ENCODE results near the gene MSMP. TPM values are rescaled to one million over a fixed set of nuclear protein-coding genes. Genes with fewer than 3 reads are reported as not detected.

MSMP gene
- total RNA-seq, 1 donor from 2014 or later: not detected

DNA sequence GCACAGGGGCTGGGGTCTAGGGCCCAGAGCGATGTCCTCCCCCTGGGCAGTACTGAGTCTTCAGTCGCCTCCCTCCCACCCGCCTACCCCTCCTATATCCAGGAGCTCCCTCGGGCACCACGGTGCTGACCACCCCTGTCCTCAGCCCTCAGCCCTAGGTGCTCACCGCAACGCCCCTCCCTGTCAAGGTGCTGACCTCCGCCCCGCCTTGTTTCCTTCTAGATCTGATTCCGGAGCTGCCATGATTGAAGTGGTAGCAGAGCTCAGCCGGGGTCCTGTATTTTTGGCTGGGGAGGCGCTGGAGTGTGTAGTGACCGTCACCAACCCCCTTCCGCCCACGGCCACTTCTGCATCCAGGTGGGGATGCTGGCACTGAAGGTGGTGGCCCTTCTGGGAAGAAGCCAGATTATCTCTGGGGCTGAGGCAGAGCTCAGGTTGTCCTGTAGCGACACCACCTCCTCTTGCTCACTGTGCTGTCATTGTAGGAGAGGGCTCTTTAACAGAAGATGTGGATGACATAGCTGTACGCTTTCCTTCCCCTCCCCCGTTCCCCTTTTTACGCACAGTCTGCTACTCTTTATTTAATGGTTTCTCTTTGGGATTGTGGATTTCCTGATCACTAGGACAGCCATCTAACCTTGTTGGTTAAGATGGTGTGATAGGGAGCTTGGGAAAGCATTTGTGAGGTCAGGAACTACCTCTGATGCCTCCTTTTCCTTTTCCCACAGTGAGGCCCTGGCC lies 4.4 kb downstream of the MSMP start:
- H3K27ac ChIP-seq: no peak overlapping the region
- H2AFZ ChIP-seq (replicated peaks): peak overlapping the region; percentile 97
- H3K36me3 ChIP-seq: no peaks in the 10 kb centered on the region

DNA sequence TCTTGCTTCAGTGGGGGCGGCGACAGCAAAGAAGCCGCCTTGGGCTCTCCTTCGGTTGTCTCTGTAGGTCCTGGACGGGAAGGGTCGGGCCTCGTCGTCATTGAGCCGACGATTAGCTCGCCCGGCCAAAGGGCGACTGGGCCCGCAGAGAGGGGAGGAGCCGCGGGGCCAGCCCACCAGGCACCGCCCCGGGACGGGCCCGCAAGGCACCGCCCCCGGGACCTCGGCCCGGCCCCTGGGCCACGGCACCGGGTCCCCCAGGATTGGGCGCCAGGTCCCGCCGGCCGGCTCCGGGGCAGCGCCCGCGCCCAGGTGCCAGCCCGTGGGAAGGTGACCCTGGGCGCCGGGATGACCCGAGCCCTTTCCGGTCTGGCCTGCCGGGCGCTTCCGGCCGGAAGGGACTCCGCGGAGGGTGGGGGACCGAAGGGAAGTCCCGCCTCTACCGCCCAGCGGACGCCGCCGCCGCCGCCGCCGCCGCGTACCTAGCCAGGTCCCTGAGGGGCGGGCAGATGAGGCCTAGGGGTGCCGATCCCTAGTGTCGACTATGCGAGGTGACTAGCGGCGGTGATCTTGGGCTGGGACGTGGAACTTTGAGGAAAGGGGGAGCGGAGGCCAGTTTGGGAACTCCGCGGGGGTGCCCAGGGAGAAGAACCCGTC lies 5.1 kb downstream of the MSMP start, which contains the start of the genes GBA2 and RGP1:
Gene GBA2, minus strand, starts transcription at position 371 of the 657 bp plus-strand sequence. CDS start 524 bp downstream, outside the sequence.
Gene RGP1, plus strand, starts transcription at position 430 of the 657 bp plus-strand sequence. CDS start 469 bp downstream, outside the sequence.
- no peaks in the 10 kb centered on the region for H3K9me3 ChIP-seq (ENCODE audit: low read depth)
- peaks cover 21% of the 10 kb centered on the region for H3K4me1 ChIP-seq
- H3K9me3 Mint-ChIP-seq: no peaks in the 10 kb centered on the region
- H3K4me2 ChIP-seq: peak within 1 kb of the TSS; percentile 98
- peak within 1 kb of the TSS; percentile 75 for H3K4me3 ChIP-seq
- peaks cover 3% of the 10 kb centered on the region for H3K27me3 Mint-ChIP-seq (ENCODE audit: insufficient read depth, low read depth)
- peak within 1 kb of the TSS; percentile 97 for H2AFZ ChIP-seq (replicated peaks)
- peaks cover 10% of the 10 kb centered on the region for H3F3A ChIP-seq (ENCODE audit: low read depth)
- H3K9ac ChIP-seq: peak within 1 kb of the TSS; percentile 70
- peaks cover 30% of the 10 kb centered on the region for H3K36me3 Mint-ChIP-seq
- no peaks in the 10 kb centered on the region for H3K27me3 ChIP-seq
- H3K4me3 Mint-ChIP-seq: peak within 1 kb of the TSS; percentile 96
- peak within 1 kb of the TSS; percentile 78 for H3K27ac Mint-ChIP-seq
- peak within 1 kb of the TSS; percentile 18 for H3K27ac ChIP-seq
- no peaks in the 10 kb centered on the region for H3K36me3 ChIP-seq
- peaks cover 30% of the 10 kb centered on the region for H3K4me1 Mint-ChIP-seq
- H4K20me1 ChIP-seq (ENCODE audit: low read depth): peaks cover 42% of the 10 kb centered on the region
- TF ChIP-seq EZH2phosphoT487 (IDR thresholded peaks at IDR 0.05) (no peak), EZH2 (IDR thresholded peaks at IDR 0.05) (no peak)
- TF ChIP-seq, protein P1, sequence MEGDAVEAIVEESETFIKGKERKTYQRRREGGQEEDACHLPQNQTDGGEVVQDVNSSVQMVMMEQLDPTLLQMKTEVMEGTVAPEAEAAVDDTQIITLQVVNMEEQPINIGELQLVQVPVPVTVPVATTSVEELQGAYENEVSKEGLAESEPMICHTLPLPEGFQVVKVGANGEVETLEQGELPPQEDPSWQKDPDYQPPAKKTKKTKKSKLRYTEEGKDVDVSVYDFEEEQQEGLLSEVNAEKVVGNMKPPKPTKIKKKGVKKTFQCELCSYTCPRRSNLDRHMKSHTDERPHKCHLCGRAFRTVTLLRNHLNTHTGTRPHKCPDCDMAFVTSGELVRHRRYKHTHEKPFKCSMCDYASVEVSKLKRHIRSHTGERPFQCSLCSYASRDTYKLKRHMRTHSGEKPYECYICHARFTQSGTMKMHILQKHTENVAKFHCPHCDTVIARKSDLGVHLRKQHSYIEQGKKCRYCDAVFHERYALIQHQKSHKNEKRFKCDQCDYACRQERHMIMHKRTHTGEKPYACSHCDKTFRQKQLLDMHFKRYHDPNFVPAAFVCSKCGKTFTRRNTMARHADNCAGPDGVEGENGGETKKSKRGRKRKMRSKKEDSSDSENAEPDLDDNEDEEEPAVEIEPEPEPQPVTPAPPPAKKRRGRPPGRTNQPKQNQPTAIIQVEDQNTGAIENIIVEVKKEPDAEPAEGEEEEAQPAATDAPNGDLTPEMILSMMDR (IDR thresholded peaks at IDR 0.05): no peak
- peaks cover 64% of the 10 kb centered on the region for H3K79me2 ChIP-seq (ENCODE audit: low read depth)
- DNase-seq (ENCODE audit: low spot score): peak; percentile 89

More for the DNA sequence above, 4.4 kb downstream of the MSMP start:
- H3K27me3 ChIP-seq: no peaks in the 10 kb centered on the region
- peaks cover 36% of the 10 kb centered on the region for H4K20me1 ChIP-seq (ENCODE audit: low read depth)
- H3K79me2 ChIP-seq (ENCODE audit: low read depth): peaks cover 57% of the 10 kb centered on the region
- peaks cover 29% of the 10 kb centered on the region for H3K36me3 Mint-ChIP-seq
- peaks cover 21% of the 10 kb centered on the region for H3K4me1 ChIP-seq
- peaks cover 10% of the 10 kb centered on the region for H3F3A ChIP-seq (ENCODE audit: low read depth)
- no peak for TF ChIP-seq EZH2phosphoT487 (IDR thresholded peaks at IDR 0.05)
- TF ChIP-seq, protein P1 (IDR thresholded peaks at IDR 0.05): no peak
- no peak for TF ChIP-seq EZH2 (IDR thresholded peaks at IDR 0.05)
- H3K4me1 Mint-ChIP-seq: peaks cover 30% of the 10 kb centered on the region
- peak; percentile 41 for DNase-seq (ENCODE audit: low spot score)
- H3K9ac ChIP-seq: peak overlapping the region; percentile 70
- peak overlapping the region; percentile 98 for H3K4me2 ChIP-seq
- no peaks in the 10 kb centered on the region for H3K9me3 ChIP-seq (ENCODE audit: low read depth)
- peak overlapping the region; percentile 75 for H3K4me3 ChIP-seq
- peaks cover 2% of the 10 kb centered on the region for H3K27me3 Mint-ChIP-seq (ENCODE audit: insufficient read depth, low read depth)
- no peaks in the 10 kb centered on the region for H3K9me3 Mint-ChIP-seq
- H3K4me3 Mint-ChIP-seq: peak overlapping the region; percentile 96
- H3K27ac Mint-ChIP-seq: peak overlapping the region; percentile 78

DNA sequence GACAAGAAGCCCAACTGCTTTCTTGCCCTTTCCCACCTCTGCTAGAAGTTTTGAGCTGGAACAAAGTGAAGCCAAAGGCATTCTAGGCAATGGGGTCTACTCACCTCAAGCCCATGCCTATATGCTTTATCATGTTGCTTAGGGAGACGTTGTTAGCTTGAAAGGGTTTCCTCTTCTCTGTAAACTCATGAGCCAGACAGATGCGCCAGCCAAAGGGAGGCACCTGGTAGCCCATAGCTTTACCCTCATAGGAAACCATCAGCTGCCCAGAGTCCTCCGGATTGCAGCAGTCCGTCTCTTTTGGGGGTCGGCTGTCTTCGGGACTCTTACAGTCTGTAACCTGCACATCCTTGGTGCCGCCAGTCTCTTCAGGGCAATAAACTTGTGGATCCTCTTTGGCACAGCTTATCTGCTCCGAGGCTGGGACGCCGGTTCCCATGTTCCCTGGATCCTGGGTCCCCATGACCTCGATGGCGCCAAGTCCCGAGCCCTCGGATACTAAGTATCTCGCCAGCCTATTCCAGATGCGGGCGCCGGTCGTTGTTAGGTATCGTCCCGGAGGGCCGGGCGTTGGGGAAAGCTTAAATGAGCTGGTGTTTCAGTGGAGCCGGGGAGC lies 5.7 kb downstream of the MSMP start:
- peak overlapping the region; percentile 94 for H3K4me3 Mint-ChIP-seq
- peak overlapping the region; percentile 98 for H3K4me2 ChIP-seq
- H4K20me1 ChIP-seq (ENCODE audit: low read depth): peaks cover 48% of the 10 kb centered on the region
- no peaks in the 10 kb centered on the region for H3K9me3 ChIP-seq (ENCODE audit: low read depth)
- DNase-seq (ENCODE audit: low spot score): no peak
- peaks cover 30% of the 10 kb centered on the region for H3K4me1 Mint-ChIP-seq
- H3K36me3 Mint-ChIP-seq: peaks cover 28% of the 10 kb centered on the region
- H2AFZ ChIP-seq (replicated peaks): peak overlapping the region; percentile 97
- TF ChIP-seq EZH2 (IDR thresholded peaks at IDR 0.05): no peak
- no peak for TF ChIP-seq EZH2phosphoT487 (IDR thresholded peaks at IDR 0.05)
- TF ChIP-seq, protein P1 (IDR thresholded peaks at IDR 0.05): no peak
- peaks cover 64% of the 10 kb centered on the region for H3K79me2 ChIP-seq (ENCODE audit: low read depth)
- peaks cover 10% of the 10 kb centered on the region for H3F3A ChIP-seq (ENCODE audit: low read depth)
- peak overlapping the region; percentile 18 for H3K27ac ChIP-seq
- H3K9me3 Mint-ChIP-seq: no peaks in the 10 kb centered on the region
- peaks cover 3% of the 10 kb centered on the region for H3K27me3 Mint-ChIP-seq (ENCODE audit: insufficient read depth, low read depth)
- peak overlapping the region; percentile 70 for H3K9ac ChIP-seq
- no peaks in the 10 kb centered on the region for H3K36me3 ChIP-seq
- H3K27ac Mint-ChIP-seq: peak overlapping the region; percentile 53
- H3K4me3 ChIP-seq: peak overlapping the region; percentile 75
- H3K27me3 ChIP-seq: no peaks in the 10 kb centered on the region
- peaks cover 21% of the 10 kb centered on the region for H3K4me1 ChIP-seq

All from neural progenitor cell (in vitro differentiated cells).